Skeletal muscle tissue (tissue), 4 donors: ENCODE data around the gene TRAF7. TPM values are rescaled to one million over a fixed set of nuclear protein-coding genes. Genes with fewer than 3 reads are reported as not detected.
"Not testable (repeated sequence)": the region's sequence is repeated elsewhere in the genome, so short reads cannot be mapped to it uniquely, and the experiment has no call there.

Source experiments
- H3K27ac ChIP-seq: one replicate; pipeline ENCODE4 v1.7.0; 2013; ENCODE audit warnings: mild to moderate bottlenecking, low read depth, low read length, inconsistent platforms
- H3K27me3 ChIP-seq, 3 donors: one replicate each; pipeline ENCODE4 v1.7.0; 2013; ENCODE audit warnings: low read length in 3 of 3; ENCODE audit not compliant: control insufficient read depth in 3 of 3, insufficient read depth in 3 of 3
- H3K36me3 ChIP-seq, 3 donors: one replicate each; pipeline ENCODE4 v1.7.0; 2013; ENCODE audit warnings: low read length in 3 of 3; ENCODE audit not compliant: control insufficient read depth in 3 of 3, insufficient read depth in 3 of 3
- H3K4me1 ChIP-seq, 3 donors: one replicate each; pipeline ENCODE4 v1.7.0; 2013; ENCODE audit warnings: low read length in 3 of 3, mild to moderate bottlenecking in 3 of 3; ENCODE audit not compliant: control insufficient read depth in 3 of 3, insufficient read depth in 3 of 3
- H3K4me3 ChIP-seq, 3 donors: one replicate each; pipeline ENCODE4 v1.7.0; 2013; ENCODE audit warnings: low read length in 3 of 3
- H3K9ac ChIP-seq, 3 donors: one replicate each; pipeline ENCODE4 v1.7.0; 2013; ENCODE audit warnings: low read length in 3 of 3, mild to moderate bottlenecking in 3 of 3, moderate library complexity in 2 of 3, low read depth in 1 of 3
- H3K9me3 ChIP-seq, 3 donors: one replicate each; pipeline ENCODE4 v1.7.0; 2013; ENCODE audit warnings: low read length in 3 of 3; ENCODE audit not compliant: control insufficient read depth in 3 of 3
- total RNA-seq: library from RNA; depleted of rRNA; stranded (reverse); fragments of >200 nt; gene quantifications from one replicate; pipeline ENCODE4 v1.2.3, GENCODE V29; 2014
- donor health status: Osteomylitis.

Gene TRAF7
- total RNA-seq, 1 donor from 2014 or later: 24.0 TPM

DNA sequence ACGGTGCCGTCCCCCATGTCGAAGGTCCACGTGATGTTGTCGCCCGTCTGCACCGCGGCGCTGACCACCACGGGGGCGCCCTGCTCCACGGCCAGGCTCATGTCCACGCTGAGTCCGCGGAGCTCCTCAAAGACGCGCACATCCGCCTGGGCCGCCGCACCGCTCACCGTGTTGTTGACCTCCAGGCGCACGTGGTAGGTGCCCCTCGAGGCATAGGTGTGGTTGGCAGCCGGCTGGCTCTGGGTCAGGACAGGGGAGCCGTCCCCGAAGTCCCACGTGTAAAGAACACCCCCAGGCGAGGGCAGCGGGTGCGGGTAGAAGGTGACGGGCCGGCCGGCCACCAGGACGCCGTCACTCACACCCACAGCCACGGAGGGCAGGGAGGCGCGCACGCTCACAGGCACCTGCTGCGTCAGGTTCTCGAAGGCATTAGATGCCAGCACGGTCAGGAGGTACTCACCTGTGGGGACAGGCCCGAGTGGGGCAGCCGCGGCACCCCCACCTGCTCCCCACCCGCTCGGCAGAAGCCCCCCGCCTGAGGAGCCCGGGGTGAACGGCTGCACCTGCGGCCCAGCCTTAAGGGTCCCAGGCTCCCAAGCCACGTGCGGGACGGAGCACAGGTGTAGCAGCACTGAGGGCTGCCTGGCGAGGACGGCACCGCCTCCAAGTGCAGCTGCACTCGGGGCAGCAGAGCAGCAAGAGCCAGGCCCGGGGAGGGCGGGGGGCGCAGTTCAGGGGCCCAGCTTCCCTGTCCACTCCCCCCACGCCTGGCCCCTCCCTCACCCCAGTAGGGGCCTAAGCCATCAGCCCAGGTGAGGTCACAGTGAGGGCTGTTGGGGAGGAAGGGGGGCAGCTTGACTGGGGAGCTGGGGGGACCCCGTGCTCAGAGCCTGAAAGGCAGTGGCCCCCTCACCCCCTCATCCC lies 43.9 kb upstream of the TRAF7 start:
- Histone ChIP-seq H3K4me1 (peaks cover 5 to 13% (median 10%) of the 10 kb centered on the region in 3 donors), H3K36me3 (peaks cover 21 to 36% (median 23%) of the 10 kb centered on the region in 3 donors)
- not testable (repeated sequence) for H3K9ac ChIP-seq, H3K27me3 ChIP-seq, H3K9me3 ChIP-seq, H3K27ac ChIP-seq, H3K4me3 ChIP-seq

GRCh38 chr16:2112539-2113106 lies 43.0 kb upstream of the TRAF7 start:
- not testable (repeated sequence) for H3K9me3 ChIP-seq, H3K27me3 ChIP-seq, H3K9ac ChIP-seq, H3K4me3 ChIP-seq, H3K27ac ChIP-seq
- Histone ChIP-seq H3K4me1 (peaks cover 5 to 13% (median 10%) of the 10 kb centered on the region in 3 donors), H3K36me3 (peaks cover 14 to 28% (median 16%) of the 10 kb centered on the region in 3 donors)

- Histone ChIP-seq H3K36me3 (peaks cover 8 to 18% (median 13%) of the 10 kb centered on the region in 3 donors), H3K9ac (peak overlapping the region in 2 of 3 donors; percentile 20 to 70), H3K27ac (peak overlapping the region; percentile 19), H3K4me1 (peaks cover 5 to 13% (median 13%) of the 10 kb centered on the region in 3 donors)
- H3K9me3 ChIP-seq, H3K27me3 ChIP-seq, H3K4me3 ChIP-seq: not testable (repeated sequence)
Measured at GRCh38 chr16:2114225-2114624, 41.4 kb upstream of the TRAF7 start.

- not testable (repeated sequence) for H3K27ac ChIP-seq
Measured at GRCh38 chr16:2114885-2115590, 40.5 kb upstream of the TRAF7 start.

GRCh38 chr16:2115591-2115973 lies 40.0 kb upstream of the TRAF7 start:
- Histone ChIP-seq H3K4me3 (no peak overlapping the region), H3K27me3 (no peaks in the 10 kb centered on the region), H3K36me3 (peaks cover 0 to 12% (median 9%) of the 10 kb centered on the region in 3 donors), H3K9ac (no peak overlapping the region), H3K9me3 (no peaks in the 10 kb centered on the region), H3K4me1 (peaks cover 8 to 17% (median 16%) of the 10 kb centered on the region in 3 donors), H3K27ac (no peak overlapping the region)

More at GRCh38 chr16:2114885-2115590, 40.5 kb upstream of the TRAF7 start:
- peak overlapping the region in 1 of 3 donors; percentile 40 for H3K9ac ChIP-seq
- not testable (repeated sequence) for H3K9me3 ChIP-seq, H3K27me3 ChIP-seq, H3K4me3 ChIP-seq
- H3K36me3 ChIP-seq: peaks cover 4 to 16% (median 11%) of the 10 kb centered on the region in 3 donors
- H3K4me1 ChIP-seq: peaks cover 5 to 14% (median 13%) of the 10 kb centered on the region in 3 donors

DNA sequence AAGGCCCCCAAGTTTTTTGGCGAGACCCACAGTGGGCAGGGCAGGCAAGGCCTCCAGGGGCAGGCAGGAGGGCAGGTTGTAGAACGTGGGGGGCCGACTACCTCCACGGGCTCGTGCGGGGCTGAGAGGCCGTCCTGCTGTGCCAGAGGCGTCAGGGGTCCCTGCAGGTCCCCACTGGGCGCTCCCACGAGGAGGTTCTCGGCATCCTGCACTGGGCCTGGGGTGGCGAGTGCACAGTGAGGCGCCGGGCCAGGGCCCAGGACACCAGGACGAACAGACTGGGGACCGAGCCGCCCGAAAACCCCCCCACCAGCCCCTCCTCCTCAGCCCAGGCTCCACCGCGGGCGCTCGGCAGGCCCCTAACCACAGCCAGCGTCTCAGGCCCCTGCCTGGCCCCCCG lies 39.2 kb upstream of the TRAF7 start:
- not testable (repeated sequence) for H3K9ac ChIP-seq, H3K4me3 ChIP-seq, H3K9me3 ChIP-seq, H3K36me3 ChIP-seq, H3K27me3 ChIP-seq, H3K27ac ChIP-seq
- peaks cover 11 to 20% (median 20%) of the 10 kb centered on the region in 3 donors for H3K4me1 ChIP-seq

DNA sequence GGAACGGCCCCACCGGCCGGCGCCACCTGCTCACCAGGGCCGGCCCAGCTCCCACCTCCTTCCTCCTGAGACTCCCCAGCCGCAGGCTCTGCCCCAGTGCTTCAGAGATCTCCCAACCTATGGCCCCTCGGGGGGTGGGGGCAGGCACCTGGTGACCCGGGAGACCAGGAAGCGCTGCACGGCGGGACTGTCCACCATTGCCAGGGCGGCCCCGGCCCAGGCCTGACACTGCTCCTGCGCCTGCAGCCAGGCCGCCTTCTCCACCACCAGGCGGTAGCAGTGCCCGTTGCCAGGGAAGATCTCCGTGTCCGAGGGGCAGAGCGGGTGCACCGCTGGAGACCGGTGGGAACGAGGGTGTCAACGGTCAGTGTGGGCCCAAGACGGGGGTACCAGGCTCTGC lies 38.2 kb upstream of the TRAF7 start:
- H3K36me3 ChIP-seq, H3K9ac ChIP-seq, H3K27ac ChIP-seq, H3K9me3 ChIP-seq, H3K27me3 ChIP-seq, H3K4me3 ChIP-seq: not testable (repeated sequence)
- H3K4me1 ChIP-seq: peaks cover 20 to 29% (median 28%) of the 10 kb centered on the region in 3 donors

- not testable (repeated sequence) for H3K9ac ChIP-seq, H3K27me3 ChIP-seq, H3K9me3 ChIP-seq, H3K36me3 ChIP-seq, H3K27ac ChIP-seq, H3K4me3 ChIP-seq
- H3K4me1 ChIP-seq: peaks cover 24 to 37% (median 36%) of the 10 kb centered on the region in 3 donors
Measured at GRCh38 chr16:2117960-2118722, 37.4 kb upstream of the TRAF7 start.

DNA sequence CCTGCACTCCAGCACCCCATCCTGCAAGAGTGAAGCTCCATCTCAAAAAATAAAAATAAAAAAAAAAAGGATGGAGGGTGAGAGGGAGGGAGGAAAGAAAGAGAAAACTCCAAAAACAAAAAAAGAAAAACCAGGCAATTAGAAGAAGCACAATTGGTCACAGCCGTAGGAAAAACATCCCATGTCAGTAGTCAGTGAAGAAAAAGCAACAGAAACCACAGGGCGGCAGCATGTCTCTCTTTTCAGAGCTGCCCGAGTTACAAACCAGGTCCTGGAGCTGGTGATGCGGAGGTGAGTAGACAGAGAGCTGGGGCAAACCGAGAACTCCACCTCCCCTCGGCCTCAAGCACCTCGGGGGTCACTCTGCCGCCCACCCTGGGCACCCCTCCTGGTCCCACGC lies 34.3 kb upstream of the TRAF7 start:
- Histone ChIP-seq H3K4me3 (peak overlapping the region in 1 of 3 donors; percentile 32), H3K9ac (peak overlapping the region in 2 of 3 donors; percentile 62 to 76), H3K27ac (peak overlapping the region; percentile 66), H3K4me1 (peaks cover 43 to 57% (median 54%) of the 10 kb centered on the region in 3 donors)
- not testable (repeated sequence) for H3K36me3 ChIP-seq, H3K27me3 ChIP-seq, H3K9me3 ChIP-seq
